Stimulated activated memory B cell treated with anti-CD40 and anti-IgM and Interleukin-4, amounts not matched to agents 10 μg/mL and 1 μg/mL and 100 μg/mL, for 72 hours (primary cell): ENCODE results near the gene TMEM258.

ENCODE experiments used
- ATAC-seq: fragments of 150-1000 bp; cut with Tn5 transposase; 2 replicates; pipeline ENCODE4 v1.10.0; 2021
- H3K27ac Mint-ChIP-seq: one replicate; pipeline ENCODE4 v1.8.0; 2022; ENCODE audit warnings: mild to moderate bottlenecking, mixed read lengths
- H3K27me3 Mint-ChIP-seq: one replicate; pipeline ENCODE4 v1.8.0; 2022; ENCODE audit warnings: mixed read lengths
- H3K36me3 Mint-ChIP-seq: one replicate; pipeline ENCODE4 v1.8.0; 2022; ENCODE audit warnings: mixed read lengths
- H3K4me1 Mint-ChIP-seq: one replicate; pipeline ENCODE4 v1.8.0; 2022; ENCODE audit warnings: mixed read lengths
- H3K4me3 Mint-ChIP-seq: one replicate; pipeline ENCODE4 v1.8.0; 2022; ENCODE audit warnings: mild to moderate bottlenecking, moderate library complexity, mixed read lengths
- H3K9me3 Mint-ChIP-seq: one replicate; pipeline ENCODE4 v1.8.0; 2022; ENCODE audit warnings: mixed read lengths

Gene TMEM258

DNA sequence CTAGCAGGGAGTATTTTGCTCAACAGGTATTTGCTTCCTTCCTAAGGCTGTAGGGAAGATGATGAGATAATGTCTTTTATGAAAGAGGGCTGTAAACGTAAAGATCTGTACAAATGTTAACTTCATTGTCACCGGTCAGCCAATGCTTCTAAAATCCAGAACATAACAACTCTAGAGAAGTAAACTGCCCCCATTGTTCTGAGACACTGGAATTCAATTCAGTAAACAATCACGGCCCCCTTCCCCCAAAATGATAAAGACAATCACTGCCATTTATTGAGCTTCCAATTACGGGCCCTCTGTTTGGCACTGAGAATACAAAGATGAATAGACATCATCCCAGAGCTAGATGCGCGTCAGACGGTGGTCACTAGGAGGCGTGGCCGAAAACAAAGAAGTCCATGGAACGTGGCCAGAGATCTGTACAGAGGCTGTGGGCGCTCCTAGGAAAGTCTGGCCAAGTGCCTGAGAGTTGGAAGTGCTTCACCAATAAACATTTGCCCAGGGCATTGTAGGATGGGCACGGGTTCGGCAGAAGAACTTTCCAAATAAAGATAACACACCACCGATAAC, 576 bp downstream of the TMEM258 start:
- ATAC-seq = peak; percentile 53
- Mint-ChIP-seq H3K4me3 (peak overlapping the region; percentile 88), H3K36me3 (peaks cover 35% of the 10 kb centered on the region), H3K4me1 (peaks cover 22% of the 10 kb centered on the region), H3K27ac (peak overlapping the region; percentile 99), H3K9me3 (no peaks in the 10 kb centered on the region), H3K27me3 (no peaks in the 10 kb centered on the region)

DNA sequence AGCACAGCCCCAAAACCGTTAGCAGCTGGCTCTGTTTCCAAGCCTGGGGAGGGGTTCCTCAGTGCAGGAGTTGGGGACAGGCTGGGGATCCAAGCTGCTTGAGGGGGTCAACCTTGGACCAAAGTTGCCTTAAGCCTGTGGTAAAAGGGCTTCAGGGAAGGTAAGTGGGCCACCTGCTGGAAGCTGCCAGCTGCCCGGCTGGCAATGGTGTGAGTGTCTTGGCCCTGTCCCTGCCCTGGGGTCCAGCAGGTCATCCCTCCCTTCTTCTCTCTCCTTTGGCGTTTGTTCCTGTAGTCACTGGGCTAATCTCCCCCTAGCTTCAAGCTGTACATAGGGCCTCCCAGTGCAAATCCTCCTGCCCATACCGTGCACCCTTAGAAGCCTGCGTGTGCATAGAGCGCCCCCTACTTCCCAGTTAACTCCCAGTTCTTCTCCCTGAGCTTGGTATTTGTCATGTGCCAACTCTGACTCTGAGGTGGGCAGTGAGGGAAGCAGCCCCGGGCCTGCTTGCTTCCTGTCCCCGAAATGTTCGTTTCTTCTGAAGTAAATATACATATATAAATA, 4.4 kb downstream of the TMEM258 start:
- Mint-ChIP-seq H3K27me3 (no peaks in the 10 kb centered on the region), H3K27ac (no peak overlapping the region), H3K9me3 (no peaks in the 10 kb centered on the region), H3K4me3 (no peak overlapping the region), H3K4me1 (peaks cover 32% of the 10 kb centered on the region), H3K36me3 (peaks cover 49% of the 10 kb centered on the region)
- no peak for ATAC-seq

DNA sequence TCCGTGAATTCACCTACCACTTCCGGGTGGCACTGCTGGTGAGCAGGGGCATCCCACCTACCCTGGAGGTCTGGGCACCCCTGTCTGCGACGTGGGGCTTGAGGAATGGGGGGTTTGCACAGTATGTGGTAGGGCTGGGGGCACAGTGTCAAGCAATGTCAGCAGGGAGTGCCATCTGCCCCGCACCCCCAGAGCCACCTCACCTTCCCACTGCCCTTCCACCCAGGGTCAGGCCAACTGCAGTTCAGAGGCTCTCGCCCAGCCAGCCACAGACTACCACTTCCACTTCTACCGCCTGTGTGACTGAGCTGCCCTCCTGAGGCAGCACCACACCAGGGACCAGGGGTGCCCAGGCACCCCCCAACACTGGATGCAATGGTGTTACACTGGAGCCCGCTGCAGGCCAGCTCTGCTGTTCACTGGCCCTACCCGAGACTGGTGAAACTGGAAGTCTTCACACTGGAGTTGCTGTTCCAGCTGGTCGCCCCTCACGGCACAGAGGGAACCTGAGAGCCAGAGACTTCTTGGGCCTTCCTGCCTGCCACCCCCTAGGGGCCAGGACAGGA, 6.5 kb downstream of the TMEM258 start:
- Mint-ChIP-seq H3K27me3 (no peaks in the 10 kb centered on the region), H3K4me3 (no peak overlapping the region), H3K36me3 (peaks cover 51% of the 10 kb centered on the region), H3K9me3 (no peaks in the 10 kb centered on the region), H3K4me1 (peaks cover 20% of the 10 kb centered on the region), H3K27ac (no peak overlapping the region)
- ATAC-seq = peak; percentile 42

DNA sequence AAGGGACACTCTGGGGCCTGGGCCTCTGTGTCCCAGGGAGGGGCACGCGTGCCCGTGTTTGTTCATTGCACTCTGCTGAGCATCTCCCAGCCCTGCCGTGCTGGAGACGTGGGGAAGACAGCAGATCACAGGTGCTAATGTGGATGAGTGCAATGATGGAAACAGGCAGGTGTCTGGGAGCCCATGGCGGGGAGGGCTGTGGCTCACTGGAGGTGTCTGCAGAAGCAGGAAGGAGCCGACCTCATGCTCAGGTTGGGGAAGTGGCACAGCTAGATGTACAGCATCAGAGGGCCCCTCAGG, 7.9 kb downstream of the TMEM258 start:
- Mint-ChIP-seq H3K4me1 (peaks cover 20% of the 10 kb centered on the region), H3K27me3 (no peaks in the 10 kb centered on the region), H3K27ac (peak overlapping the region; percentile 28), H3K36me3 (peaks cover 42% of the 10 kb centered on the region), H3K9me3 (no peaks in the 10 kb centered on the region), H3K4me3 (no peak overlapping the region)
- ATAC-seq = no peak

DNA sequence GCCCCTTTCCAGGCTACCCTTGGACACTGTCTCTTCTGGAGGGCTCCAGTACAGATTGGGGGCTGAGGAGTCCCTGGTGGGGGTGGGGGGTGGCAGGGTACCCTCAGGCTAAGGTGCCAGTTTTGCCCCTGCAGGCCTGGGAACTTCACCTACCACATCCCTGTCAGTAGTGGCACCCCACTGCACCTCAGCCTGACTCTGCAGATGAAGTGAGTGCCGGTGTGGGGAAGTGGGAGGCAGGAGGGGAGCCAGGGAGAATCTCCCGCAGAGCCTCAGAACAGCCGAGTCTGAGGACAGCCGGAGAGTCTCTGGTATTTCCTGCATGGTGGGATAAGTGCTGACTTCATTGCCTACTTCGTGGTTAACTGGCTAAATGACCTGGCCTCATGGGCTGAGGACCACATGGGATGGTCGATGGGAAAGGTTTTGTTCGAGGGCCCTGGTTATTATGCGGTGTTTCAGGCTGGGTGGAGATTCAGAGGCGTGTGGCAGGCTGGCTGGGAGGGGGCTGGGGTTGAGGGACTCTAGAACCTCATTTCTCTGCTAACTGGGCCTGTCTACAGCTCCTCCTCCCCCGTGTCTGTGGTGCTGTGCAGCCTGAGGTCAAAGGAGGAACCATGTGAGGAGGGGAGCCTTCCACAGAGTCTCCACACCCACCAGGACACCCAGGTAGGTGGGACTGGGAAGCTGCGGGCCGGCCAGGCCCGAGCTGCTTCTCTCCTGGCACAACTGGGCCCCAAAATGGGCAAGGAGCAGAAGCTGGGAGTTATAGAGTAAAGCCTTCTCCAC, 8.5 kb downstream of the TMEM258 start:
- no peaks in the 10 kb centered on the region for H3K9me3 Mint-ChIP-seq
- peaks cover 20% of the 10 kb centered on the region for H3K4me1 Mint-ChIP-seq
- peak overlapping the region; percentile 28 for H3K27ac Mint-ChIP-seq
- H3K27me3 Mint-ChIP-seq = peaks cover 3% of the 10 kb centered on the region
- H3K4me3 Mint-ChIP-seq = no peak overlapping the region
- peaks cover 41% of the 10 kb centered on the region for H3K36me3 Mint-ChIP-seq
- no peak for ATAC-seq

DNA sequence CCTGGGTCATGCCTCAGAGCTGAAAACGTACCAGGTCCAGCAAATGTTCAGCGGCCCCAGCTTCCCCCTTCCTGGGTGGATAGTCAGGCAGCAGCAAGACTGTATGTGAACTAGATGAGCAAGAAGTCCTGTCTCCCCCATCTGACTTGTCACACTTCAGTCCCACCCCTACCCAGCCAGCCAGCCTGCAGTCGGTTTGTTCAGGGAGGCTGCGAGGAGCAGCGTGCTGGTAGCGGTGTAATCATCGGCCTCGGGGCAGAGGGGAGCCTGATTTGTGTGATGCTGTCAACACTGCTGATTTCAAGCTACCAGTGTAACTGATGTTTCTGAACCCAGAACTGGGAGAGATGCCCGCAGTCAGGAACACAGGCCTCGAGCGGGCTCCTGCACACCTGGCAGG, 9.6 kb downstream of the TMEM258 start:
- H3K27ac Mint-ChIP-seq = no peak overlapping the region
- peaks cover 14% of the 10 kb centered on the region for H3K27me3 Mint-ChIP-seq
- H3K36me3 Mint-ChIP-seq = peaks cover 31% of the 10 kb centered on the region
- no peak for ATAC-seq
- no peaks in the 10 kb centered on the region for H3K9me3 Mint-ChIP-seq
- peaks cover 24% of the 10 kb centered on the region for H3K4me1 Mint-ChIP-seq
- no peak overlapping the region for H3K4me3 Mint-ChIP-seq

DNA sequence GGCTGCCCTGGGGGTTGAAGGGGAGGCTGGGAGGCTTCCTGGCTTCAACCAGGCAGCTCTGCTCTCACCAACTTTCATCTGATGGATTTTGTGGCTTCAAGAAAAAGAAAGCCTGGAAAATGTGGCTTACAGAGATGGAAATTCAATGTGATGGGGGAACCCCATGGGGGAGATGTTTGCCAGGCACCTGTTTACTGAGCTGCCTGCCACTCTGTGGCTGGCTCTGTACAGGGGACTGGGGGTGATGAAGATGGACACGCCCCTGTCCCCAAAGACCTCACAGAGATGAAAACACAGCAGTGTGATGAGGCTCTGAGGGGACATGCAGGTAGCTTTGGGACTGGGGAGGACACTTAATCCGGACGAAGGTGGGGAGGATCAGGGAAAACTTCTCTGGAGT, 10.1 kb downstream of the TMEM258 start:
- ATAC-seq = no peak

DNA sequence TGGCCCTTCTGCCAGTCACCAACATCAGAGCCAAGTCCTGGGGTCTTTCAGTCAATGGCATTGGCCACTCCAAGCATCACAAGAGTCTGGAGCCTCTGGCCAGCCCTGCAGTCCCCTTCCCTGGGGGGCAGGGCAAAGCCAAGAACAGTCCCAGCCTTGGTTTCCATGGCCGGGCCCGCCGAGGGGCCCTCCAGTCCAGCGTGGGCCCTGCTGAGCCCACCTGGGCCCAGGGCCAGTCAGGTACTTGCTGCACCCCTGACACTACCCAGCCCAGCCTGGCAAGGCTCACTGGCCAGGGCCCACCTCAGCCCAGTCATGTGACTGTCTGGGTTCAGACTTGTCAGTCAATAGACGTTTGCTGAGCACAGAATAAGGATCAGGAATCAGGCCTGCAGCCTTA, 10.8 kb downstream of the TMEM258 start:
- Mint-ChIP-seq H3K4me3 (no peak overlapping the region), H3K27me3 (peaks cover 18% of the 10 kb centered on the region), H3K27ac (no peak overlapping the region), H3K9me3 (no peaks in the 10 kb centered on the region), H3K4me1 (peaks cover 28% of the 10 kb centered on the region), H3K36me3 (peaks cover 30% of the 10 kb centered on the region)
- ATAC-seq = no peak

More for the DNA sequence above, 10.1 kb downstream of the TMEM258 start:
- H3K36me3 Mint-ChIP-seq = peaks cover 30% of the 10 kb centered on the region
- H3K27me3 Mint-ChIP-seq = peaks cover 16% of the 10 kb centered on the region
- peaks cover 26% of the 10 kb centered on the region for H3K4me1 Mint-ChIP-seq
- no peaks in the 10 kb centered on the region for H3K9me3 Mint-ChIP-seq
- H3K4me3 Mint-ChIP-seq = no peak overlapping the region
- H3K27ac Mint-ChIP-seq = no peak overlapping the region

DNA sequence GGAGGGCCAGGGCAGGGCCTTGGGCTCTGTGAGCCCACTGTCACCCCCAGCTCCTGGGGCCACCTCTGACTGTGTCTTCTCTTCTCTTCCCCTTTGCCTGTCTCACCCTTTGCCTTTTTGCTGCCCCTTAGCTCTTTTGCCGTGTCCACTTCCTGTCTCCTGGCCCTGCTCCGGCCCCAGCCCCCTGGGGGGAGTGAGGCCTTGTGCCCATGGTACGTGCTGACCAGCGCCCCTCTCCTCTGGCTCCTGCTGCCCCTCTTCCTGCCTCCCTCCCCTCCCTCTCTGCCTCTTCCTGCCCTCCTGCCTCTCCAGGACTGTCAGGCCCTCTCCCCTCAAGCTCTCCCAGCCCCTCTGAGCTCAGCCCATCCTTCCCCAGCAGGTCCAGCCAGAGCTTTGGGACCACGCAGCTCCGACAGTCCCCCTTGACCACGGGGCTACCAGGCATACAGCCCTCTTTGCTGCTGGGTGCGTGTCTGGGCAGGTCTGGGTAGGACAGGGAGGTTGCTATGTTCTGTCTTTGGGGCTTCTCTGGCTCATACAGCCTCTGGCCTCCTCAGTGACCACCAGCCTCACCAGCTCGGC, 11.7 kb downstream of the TMEM258 start:
- H3K27me3 Mint-ChIP-seq = peaks cover 27% of the 10 kb centered on the region
- peaks cover 24% of the 10 kb centered on the region for H3K36me3 Mint-ChIP-seq
- H3K9me3 Mint-ChIP-seq = no peaks in the 10 kb centered on the region
- peaks cover 25% of the 10 kb centered on the region for H3K4me1 Mint-ChIP-seq
- no peak for ATAC-seq
- H3K4me3 Mint-ChIP-seq = no peak overlapping the region
- no peak overlapping the region for H3K27ac Mint-ChIP-seq

DNA sequence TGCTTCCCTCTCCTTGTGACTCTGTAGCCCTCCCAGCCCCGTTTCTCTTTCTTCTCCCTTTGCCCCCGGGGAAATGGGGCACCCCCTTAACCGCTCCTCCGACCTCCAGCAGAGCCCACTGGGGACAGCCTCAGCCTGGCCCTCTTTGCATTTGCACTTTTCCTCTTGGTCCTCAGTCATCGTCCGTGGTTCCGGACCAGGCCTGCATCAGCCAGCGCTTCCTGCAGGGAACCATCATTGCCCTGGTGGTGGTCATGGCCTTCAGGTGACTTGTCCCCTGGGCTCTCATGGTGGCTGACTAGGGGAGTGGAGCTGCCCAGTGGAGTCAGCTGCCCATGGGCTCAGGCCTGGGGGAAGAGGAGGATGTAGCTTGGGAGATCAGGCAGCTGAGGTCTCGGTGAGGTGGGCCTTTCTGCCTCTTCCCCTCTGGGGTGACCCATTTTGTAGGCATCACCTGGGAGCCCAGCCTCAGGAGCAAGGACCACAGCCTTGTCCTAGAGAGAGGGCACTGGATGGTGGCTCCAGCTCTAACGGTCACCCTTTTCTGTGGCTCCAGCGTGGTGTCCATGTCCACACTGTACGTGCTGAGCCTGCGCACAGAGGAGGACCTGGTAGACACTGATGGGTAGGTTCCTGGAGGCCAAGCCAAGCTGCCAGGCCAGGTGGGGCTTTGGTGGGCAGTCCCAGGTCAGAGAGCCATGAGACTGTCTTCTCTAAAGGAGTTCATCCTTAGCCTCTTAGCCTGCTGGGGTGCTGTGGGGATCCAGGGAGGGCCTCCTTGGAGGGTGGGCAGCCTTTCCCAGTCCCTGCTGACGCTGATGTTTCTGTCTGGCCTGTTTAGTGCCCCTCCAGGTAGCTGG, 12.5 kb downstream of the TMEM258 start:
- Mint-ChIP-seq H3K27me3 (peaks cover 35% of the 10 kb centered on the region), H3K4me1 (peaks cover 25% of the 10 kb centered on the region), H3K9me3 (no peaks in the 10 kb centered on the region), H3K27ac (no peak overlapping the region), H3K4me3 (no peak overlapping the region), H3K36me3 (peaks cover 21% of the 10 kb centered on the region)
- ATAC-seq = no peak

DNA sequence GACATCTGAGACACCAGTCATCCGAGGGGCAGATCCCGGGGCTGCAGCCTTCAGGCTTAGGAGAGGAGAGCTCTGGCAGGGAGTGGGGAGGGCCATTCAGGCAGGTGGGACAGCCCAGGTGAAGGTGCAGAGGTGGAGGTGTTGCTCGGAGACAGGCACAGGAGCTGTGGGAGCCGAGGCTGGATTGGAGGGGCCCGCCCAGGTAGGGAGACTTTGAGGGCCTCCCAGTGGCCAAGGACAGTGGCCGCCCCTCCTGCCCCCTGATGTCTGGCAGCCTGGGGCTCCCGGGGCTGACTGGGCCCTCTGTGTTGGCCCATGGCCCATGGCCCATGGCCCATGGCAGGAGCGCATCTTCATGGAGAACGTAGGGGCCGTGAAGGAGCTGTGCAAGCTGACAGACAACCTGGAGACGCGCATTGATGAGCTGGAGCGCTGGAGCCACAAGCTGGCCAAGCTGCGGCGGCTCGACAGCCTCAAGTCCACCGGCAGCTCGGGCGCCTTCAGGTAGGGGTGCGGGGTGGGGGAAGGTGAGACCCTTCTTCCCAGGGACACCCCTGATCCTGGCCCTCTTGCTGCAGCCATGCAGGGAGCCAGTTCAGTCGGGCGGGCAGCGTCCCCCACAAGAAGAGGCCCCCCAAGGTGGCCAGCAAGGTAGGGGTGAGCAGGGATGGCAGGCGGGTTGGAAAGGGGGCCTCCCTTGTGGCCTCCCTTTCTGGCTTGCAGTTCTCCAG, 13.3 kb downstream of the TMEM258 start:
- ATAC-seq = no peak
- peaks cover 13% of the 10 kb centered on the region for H3K36me3 Mint-ChIP-seq
- no peak overlapping the region for H3K4me3 Mint-ChIP-seq
- H3K27me3 Mint-ChIP-seq = peaks cover 42% of the 10 kb centered on the region
- no peak overlapping the region for H3K27ac Mint-ChIP-seq
- H3K4me1 Mint-ChIP-seq = peaks cover 18% of the 10 kb centered on the region
- no peaks in the 10 kb centered on the region for H3K9me3 Mint-ChIP-seq

DNA sequence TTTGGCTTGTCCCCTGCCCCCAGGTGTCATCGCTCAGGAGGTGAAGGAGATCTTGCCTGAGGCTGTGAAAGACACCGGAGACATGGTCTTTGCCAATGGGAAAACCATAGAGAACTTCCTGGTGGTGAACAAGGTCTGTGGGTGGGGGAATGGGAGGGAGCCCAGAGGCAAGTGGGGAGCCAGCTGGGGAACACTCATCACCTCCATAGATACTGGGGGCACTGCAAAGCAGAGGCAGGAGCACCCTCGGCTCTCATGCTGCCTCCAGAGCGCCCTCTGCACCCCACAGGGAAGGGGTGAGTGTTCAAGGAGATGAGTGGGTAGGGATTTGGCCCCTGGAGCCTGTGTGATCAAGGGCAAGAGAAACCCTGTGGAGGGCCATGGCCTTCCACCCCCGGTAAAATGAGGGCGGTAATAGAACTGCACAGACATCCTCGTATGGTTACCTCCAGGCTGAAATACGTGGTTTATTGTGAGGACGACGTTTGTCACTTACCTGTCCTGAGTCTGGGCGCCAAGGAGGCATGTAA, 14.0 kb downstream of the TMEM258 start:
- ATAC-seq = no peak
- no peak overlapping the region for H3K4me3 Mint-ChIP-seq
- peaks cover 17% of the 10 kb centered on the region for H3K4me1 Mint-ChIP-seq
- no peaks in the 10 kb centered on the region for H3K9me3 Mint-ChIP-seq
- H3K27ac Mint-ChIP-seq = no peak overlapping the region
- peaks cover 6% of the 10 kb centered on the region for H3K36me3 Mint-ChIP-seq
- H3K27me3 Mint-ChIP-seq = peaks cover 42% of the 10 kb centered on the region

DNA sequence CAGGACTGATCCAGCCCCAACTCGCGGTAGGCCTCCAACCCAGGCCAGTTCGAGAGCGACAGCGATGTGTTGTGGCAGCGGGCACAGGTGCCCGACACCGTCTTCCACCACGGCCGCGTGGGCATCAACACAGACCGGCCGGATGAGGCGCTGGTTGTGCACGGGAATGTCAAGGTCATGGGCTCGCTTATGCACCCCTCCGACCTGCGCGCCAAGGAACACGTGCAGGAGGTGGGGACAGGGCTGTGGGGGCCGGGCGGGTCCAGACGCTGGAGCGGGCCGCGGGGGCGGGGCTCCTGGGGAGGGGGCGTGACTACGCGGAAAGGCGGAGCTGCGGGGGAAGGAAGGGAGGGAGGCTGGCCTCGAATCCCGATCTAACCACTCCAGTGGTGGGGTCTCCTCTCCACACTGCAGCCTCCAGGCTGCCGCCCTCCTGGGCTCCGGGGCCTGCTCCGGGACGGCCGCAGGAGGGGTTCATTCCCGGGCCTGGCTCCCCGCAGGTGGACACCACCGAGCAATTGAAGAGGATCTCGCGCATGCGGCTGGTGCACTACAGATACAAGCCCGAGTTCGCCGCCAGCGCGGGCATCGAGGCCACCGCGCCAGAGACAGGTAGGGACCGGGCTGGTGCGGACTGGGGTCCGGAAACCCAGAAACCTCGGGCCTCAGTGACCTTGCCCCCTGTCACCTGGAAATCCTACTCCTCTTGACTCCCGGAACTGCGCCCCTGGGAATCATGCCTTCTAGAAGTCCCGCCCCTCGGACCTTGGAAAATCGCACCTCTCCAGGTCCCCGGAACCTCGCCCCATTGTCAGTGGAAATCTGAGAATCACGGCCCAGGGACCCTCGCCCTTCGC, 14.9 kb downstream of the TMEM258 start:
- ATAC-seq = peak; percentile 40
- H3K4me3 Mint-ChIP-seq = peak overlapping the region; percentile 53
- H3K4me1 Mint-ChIP-seq = peaks cover 17% of the 10 kb centered on the region
- H3K27me3 Mint-ChIP-seq = peaks cover 42% of the 10 kb centered on the region
- no peaks in the 10 kb centered on the region for H3K36me3 Mint-ChIP-seq
- H3K9me3 Mint-ChIP-seq = no peaks in the 10 kb centered on the region
- no peak overlapping the region for H3K27ac Mint-ChIP-seq
